ENCODE results near the gene SPATS2L.

The SPATS2L gene

GRCh38 chr2:200369886-200370285 lies 63.4 kb downstream of the SPATS2L start:
- no peak overlapping the region for H3K9ac ChIP-seq (ENCODE audit: low read depth in 1 of 2, low read length in 2 of 2)
- H3K9me3 ChIP-seq (ENCODE audit: control insufficient read depth in 2 of 2, low read length in 2 of 2) = no peaks in the 10 kb centered on the region
- H3K27me3 ChIP-seq (ENCODE audit: control insufficient read depth in 2 of 2, insufficient read depth in 2 of 2, low read length in 2 of 2) = no peaks in the 10 kb centered on the region
- no peak overlapping the region for H3K27ac ChIP-seq (ENCODE audit: low read depth in 2 of 2, low read length in 2 of 2)
- H3K36me3 ChIP-seq (ENCODE audit: control insufficient read depth in 2 of 2, insufficient read depth in 2 of 2, low read length in 2 of 2) = no peaks in the 10 kb centered on the region
- peaks cover 11 to 13% of the 10 kb centered on the region in 2 donors for H3K4me1 ChIP-seq (ENCODE audit: control insufficient read depth in 2 of 2, insufficient read depth in 2 of 2, low read length in 2 of 2)
- no peak overlapping the region for H3K4me3 ChIP-seq (ENCODE audit: low read length in 2 of 2)

- Histone ChIP-seq H3K9me3 (ENCODE audit: control insufficient read depth in 2 of 2, low read length in 2 of 2) (no peaks in the 10 kb centered on the region), H3K27me3 (ENCODE audit: control insufficient read depth in 2 of 2, insufficient read depth in 2 of 2, low read length in 2 of 2) (no peaks in the 10 kb centered on the region), H3K9ac (ENCODE audit: low read depth in 1 of 2, low read length in 2 of 2) (no peak overlapping the region), H3K4me3 (ENCODE audit: low read length in 2 of 2) (no peak overlapping the region), H3K36me3 (ENCODE audit: control insufficient read depth in 2 of 2, insufficient read depth in 2 of 2, low read length in 2 of 2) (no peaks in the 10 kb centered on the region), H3K4me1 (ENCODE audit: control insufficient read depth in 2 of 2, insufficient read depth in 2 of 2, low read length in 2 of 2) (peaks cover 36 to 38% of the 10 kb centered on the region in 2 donors), H3K27ac (ENCODE audit: low read depth in 2 of 2, low read length in 2 of 2) (peak overlapping the region in 1 of 2 donors; percentile 56)
These were observed 66.7 kb downstream of the SPATS2L start for GRCh38 chr2:200373231-200373630.

GRCh38 chr2:200373973-200374416 lies 67.5 kb downstream of the SPATS2L start:
- H3K36me3 ChIP-seq (ENCODE audit: control insufficient read depth in 2 of 2, insufficient read depth in 2 of 2, low read length in 2 of 2) = no peaks in the 10 kb centered on the region
- peak overlapping the region; percentile 46 to 56 for H3K27ac ChIP-seq (ENCODE audit: low read depth in 2 of 2, low read length in 2 of 2)
- H3K4me1 ChIP-seq (ENCODE audit: control insufficient read depth in 2 of 2, insufficient read depth in 2 of 2, low read length in 2 of 2) = peaks cover 40 to 44% of the 10 kb centered on the region in 2 donors
- no peaks in the 10 kb centered on the region for H3K27me3 ChIP-seq (ENCODE audit: control insufficient read depth in 2 of 2, insufficient read depth in 2 of 2, low read length in 2 of 2)
- peak overlapping the region; percentile 32 to 37 for H3K4me3 ChIP-seq (ENCODE audit: low read length in 2 of 2)
- H3K9me3 ChIP-seq (ENCODE audit: control insufficient read depth in 2 of 2, low read length in 2 of 2) = no peaks in the 10 kb centered on the region
- no peak overlapping the region for H3K9ac ChIP-seq (ENCODE audit: low read depth in 1 of 2, low read length in 2 of 2)

GRCh38 chr2:200376513-200377354 lies 70.2 kb downstream of the SPATS2L start:
- Histone ChIP-seq H3K9me3 (ENCODE audit: control insufficient read depth in 2 of 2, low read length in 2 of 2) (no peaks in the 10 kb centered on the region), H3K36me3 (ENCODE audit: control insufficient read depth in 2 of 2, insufficient read depth in 2 of 2, low read length in 2 of 2) (no peaks in the 10 kb centered on the region), H3K4me3 (ENCODE audit: low read length in 2 of 2) (peak overlapping the region; percentile 39 to 51), H3K4me1 (ENCODE audit: control insufficient read depth in 2 of 2, insufficient read depth in 2 of 2, low read length in 2 of 2) (peaks cover 40 to 52% of the 10 kb centered on the region in 2 donors), H3K27me3 (ENCODE audit: control insufficient read depth in 2 of 2, insufficient read depth in 2 of 2, low read length in 2 of 2) (no peaks in the 10 kb centered on the region), H3K9ac (ENCODE audit: low read depth in 1 of 2, low read length in 2 of 2) (peak overlapping the region; percentile 48 to 62), H3K27ac (ENCODE audit: low read depth in 2 of 2, low read length in 2 of 2) (peak overlapping the region; percentile 92 to 96)

GRCh38 chr2:200377355-200378336 lies 71.2 kb downstream of the SPATS2L start:
- Histone ChIP-seq H3K9me3 (ENCODE audit: control insufficient read depth in 2 of 2, low read length in 2 of 2) (no peaks in the 10 kb centered on the region), H3K4me1 (ENCODE audit: control insufficient read depth in 2 of 2, insufficient read depth in 2 of 2, low read length in 2 of 2) (peaks cover 40 to 54% of the 10 kb centered on the region in 2 donors), H3K9ac (ENCODE audit: low read depth in 1 of 2, low read length in 2 of 2) (peak overlapping the region; percentile 56 to 63), H3K27me3 (ENCODE audit: control insufficient read depth in 2 of 2, insufficient read depth in 2 of 2, low read length in 2 of 2) (no peaks in the 10 kb centered on the region), H3K4me3 (ENCODE audit: low read length in 2 of 2) (peak overlapping the region; percentile 48 to 68), H3K27ac (ENCODE audit: low read depth in 2 of 2, low read length in 2 of 2) (peak overlapping the region; percentile 92 to 96), H3K36me3 (ENCODE audit: control insufficient read depth in 2 of 2, insufficient read depth in 2 of 2, low read length in 2 of 2) (no peaks in the 10 kb centered on the region)

- H3K4me1 ChIP-seq (ENCODE audit: control insufficient read depth in 2 of 2, insufficient read depth in 2 of 2, low read length in 2 of 2) = peaks cover 39 to 52% of the 10 kb centered on the region in 2 donors
- no peaks in the 10 kb centered on the region for H3K9me3 ChIP-seq (ENCODE audit: control insufficient read depth in 2 of 2, low read length in 2 of 2)
- peak overlapping the region; percentile 92 to 96 for H3K27ac ChIP-seq (ENCODE audit: low read depth in 2 of 2, low read length in 2 of 2)
- H3K4me3 ChIP-seq (ENCODE audit: low read length in 2 of 2) = peak overlapping the region; percentile 48 to 68
- no peaks in the 10 kb centered on the region for H3K36me3 ChIP-seq (ENCODE audit: control insufficient read depth in 2 of 2, insufficient read depth in 2 of 2, low read length in 2 of 2)
- H3K27me3 ChIP-seq (ENCODE audit: control insufficient read depth in 2 of 2, insufficient read depth in 2 of 2, low read length in 2 of 2) = no peaks in the 10 kb centered on the region
- H3K9ac ChIP-seq (ENCODE audit: low read depth in 1 of 2, low read length in 2 of 2) = peak overlapping the region; percentile 56 to 63
These were observed 72.3 kb downstream of the SPATS2L start for GRCh38 chr2:200378652-200379290.

GRCh38 chr2:200379481-200380090 lies 73.1 kb downstream of the SPATS2L start:
- peak overlapping the region; percentile 48 to 68 for H3K4me3 ChIP-seq (ENCODE audit: low read length in 2 of 2)
- H3K4me1 ChIP-seq (ENCODE audit: control insufficient read depth in 2 of 2, insufficient read depth in 2 of 2, low read length in 2 of 2) = peaks cover 31 to 47% of the 10 kb centered on the region in 2 donors
- H3K9ac ChIP-seq (ENCODE audit: low read depth in 1 of 2, low read length in 2 of 2) = peak overlapping the region in 1 of 2 donors; percentile 56
- H3K27me3 ChIP-seq (ENCODE audit: control insufficient read depth in 2 of 2, insufficient read depth in 2 of 2, low read length in 2 of 2) = no peaks in the 10 kb centered on the region
- peak overlapping the region; percentile 92 to 96 for H3K27ac ChIP-seq (ENCODE audit: low read depth in 2 of 2, low read length in 2 of 2)
- no peaks in the 10 kb centered on the region for H3K9me3 ChIP-seq (ENCODE audit: control insufficient read depth in 2 of 2, low read length in 2 of 2)
- H3K36me3 ChIP-seq (ENCODE audit: control insufficient read depth in 2 of 2, insufficient read depth in 2 of 2, low read length in 2 of 2) = no peaks in the 10 kb centered on the region

- peak overlapping the region in 1 of 2 donors; percentile 2 for H3K27ac ChIP-seq (ENCODE audit: low read depth in 2 of 2, low read length in 2 of 2)
These were observed 73.6 kb downstream of the SPATS2L start for GRCh38 chr2:200380091-200380561.

GRCh38 chr2:200380833-200381542 lies 74.5 kb downstream of the SPATS2L start:
- no peaks in the 10 kb centered on the region for H3K27me3 ChIP-seq (ENCODE audit: control insufficient read depth in 2 of 2, insufficient read depth in 2 of 2, low read length in 2 of 2)
- no peak overlapping the region for H3K27ac ChIP-seq (ENCODE audit: low read depth in 2 of 2, low read length in 2 of 2)
- no peaks in the 10 kb centered on the region for H3K9me3 ChIP-seq (ENCODE audit: control insufficient read depth in 2 of 2, low read length in 2 of 2)
- H3K4me3 ChIP-seq (ENCODE audit: low read length in 2 of 2) = no peak overlapping the region
- no peaks in the 10 kb centered on the region for H3K36me3 ChIP-seq (ENCODE audit: control insufficient read depth in 2 of 2, insufficient read depth in 2 of 2, low read length in 2 of 2)
- H3K9ac ChIP-seq (ENCODE audit: low read depth in 1 of 2, low read length in 2 of 2) = no peak overlapping the region
- H3K4me1 ChIP-seq (ENCODE audit: control insufficient read depth in 2 of 2, insufficient read depth in 2 of 2, low read length in 2 of 2) = peaks cover 20 to 39% of the 10 kb centered on the region in 2 donors

More at GRCh38 chr2:200380091-200380561, 73.6 kb downstream of the SPATS2L start:
- Histone ChIP-seq H3K27me3 (ENCODE audit: control insufficient read depth in 2 of 2, insufficient read depth in 2 of 2, low read length in 2 of 2) (no peaks in the 10 kb centered on the region), H3K4me3 (ENCODE audit: low read length in 2 of 2) (peak overlapping the region in 1 of 2 donors; percentile 68), H3K36me3 (ENCODE audit: control insufficient read depth in 2 of 2, insufficient read depth in 2 of 2, low read length in 2 of 2) (no peaks in the 10 kb centered on the region), H3K4me1 (ENCODE audit: control insufficient read depth in 2 of 2, insufficient read depth in 2 of 2, low read length in 2 of 2) (peaks cover 25 to 43% of the 10 kb centered on the region in 2 donors), H3K9ac (ENCODE audit: low read depth in 1 of 2, low read length in 2 of 2) (no peak overlapping the region), H3K9me3 (ENCODE audit: control insufficient read depth in 2 of 2, low read length in 2 of 2) (no peaks in the 10 kb centered on the region)
